ENCODE results near the gene SARNP.

Gene SARNP

DNA sequence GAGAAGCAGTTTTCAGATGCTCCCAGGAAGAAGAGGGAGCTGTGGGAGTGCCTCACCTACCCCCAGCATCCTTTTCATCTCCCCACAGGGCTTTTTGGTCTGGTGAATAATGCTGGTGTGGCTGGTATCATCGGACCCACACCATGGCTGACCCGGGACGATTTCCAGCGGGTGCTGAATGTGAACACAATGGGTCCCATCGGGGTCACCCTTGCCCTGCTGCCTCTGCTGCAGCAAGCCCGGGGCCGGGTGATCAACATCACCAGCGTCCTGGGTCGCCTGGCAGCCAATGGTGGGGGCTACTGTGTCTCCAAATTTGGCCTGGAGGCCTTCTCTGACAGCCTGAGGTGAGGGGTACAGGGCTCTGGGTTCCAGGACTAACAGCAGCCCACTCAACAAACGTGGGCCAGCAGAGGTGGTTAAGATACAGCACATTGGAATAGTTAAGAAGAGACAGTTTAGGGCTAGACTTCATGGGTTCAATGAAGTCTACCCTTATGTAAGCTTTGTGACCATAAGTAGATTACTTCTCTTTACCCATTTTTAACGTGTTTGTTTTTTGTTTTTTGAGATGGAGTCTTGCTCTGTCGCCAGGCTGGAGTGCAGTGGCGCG, 95.8 kb downstream of the SARNP start:
- DNase-seq: no peak

DNA sequence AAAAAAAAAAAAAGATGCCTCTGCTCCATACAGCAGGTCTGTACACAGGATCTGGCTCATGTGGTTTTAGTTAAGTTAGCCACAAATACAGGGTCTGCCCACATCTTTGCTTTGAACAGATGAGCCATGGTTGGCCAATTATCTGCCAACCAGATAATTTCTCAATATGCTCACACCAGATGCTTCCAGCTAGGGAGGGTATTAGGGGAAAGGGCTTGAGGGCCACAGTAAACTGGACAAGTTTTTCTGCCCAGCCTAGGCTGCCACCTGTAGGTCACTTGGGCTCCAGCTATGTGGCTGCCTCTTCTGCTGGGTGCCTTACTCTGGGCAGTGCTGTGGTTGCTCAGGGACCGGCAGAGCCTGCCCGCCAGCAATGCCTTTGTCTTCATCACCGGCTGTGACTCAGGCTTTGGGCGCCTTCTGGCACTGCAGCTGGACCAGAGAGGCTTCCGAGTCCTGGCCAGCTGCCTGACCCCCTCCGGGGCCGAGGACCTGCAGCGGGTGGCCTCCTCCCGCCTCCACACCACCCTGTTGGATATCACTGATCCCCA, 96.6 kb downstream of the SARNP start:
- DNase-seq: peak; percentile 70

DNA sequence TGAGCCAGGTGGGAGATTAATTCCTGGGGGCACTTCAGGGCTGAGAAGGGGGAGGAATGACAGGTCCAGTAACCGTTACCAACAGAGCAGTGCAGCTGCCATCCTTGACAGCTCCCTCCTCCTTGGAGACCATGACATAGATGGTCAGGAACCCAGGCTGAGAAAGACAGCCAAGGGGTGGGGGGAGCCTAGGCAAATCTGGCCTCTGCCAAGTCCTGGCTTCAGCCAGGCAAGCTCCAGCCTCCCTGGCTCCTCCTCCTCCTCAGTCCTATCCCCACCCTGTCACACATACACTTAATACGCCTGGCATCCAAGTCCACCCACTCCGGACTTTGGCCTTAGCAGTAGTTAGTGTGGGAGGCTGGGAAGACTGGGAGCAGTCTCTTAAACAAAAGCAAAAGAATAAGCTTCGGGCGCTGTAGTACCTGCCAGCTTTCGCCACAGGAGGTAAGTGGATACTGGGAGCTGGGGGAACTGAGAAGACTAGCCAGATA, 97.4 kb downstream of the SARNP start, which contains the start of gene RDH5:
Gene RDH5 (plus strand): TSS at position 323 of the 494 bp plus-strand sequence. CDS start 792 bp downstream, outside the sequence.
- DNase-seq: no peak

DNA sequence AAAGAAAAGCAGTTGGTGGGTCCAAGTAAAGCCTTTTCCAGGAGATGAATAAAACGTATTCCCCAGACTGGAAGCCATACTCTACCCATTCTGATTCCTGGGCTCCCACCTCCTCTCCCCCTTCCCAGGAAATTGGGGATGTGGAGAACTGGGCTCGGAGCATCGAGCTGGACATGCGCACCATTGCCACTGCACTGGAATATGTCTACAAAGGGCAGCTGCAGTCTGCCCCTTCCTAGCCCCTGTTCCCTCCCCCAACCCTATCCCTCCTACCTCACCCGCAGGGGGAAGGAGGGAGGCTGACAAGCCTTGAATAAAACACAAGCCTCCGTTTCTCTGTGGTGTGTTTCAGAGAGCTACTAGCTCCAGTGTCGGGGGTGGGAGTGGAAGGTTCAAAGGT, 98.2 kb downstream of the SARNP start:
- no peak for DNase-seq

DNA sequence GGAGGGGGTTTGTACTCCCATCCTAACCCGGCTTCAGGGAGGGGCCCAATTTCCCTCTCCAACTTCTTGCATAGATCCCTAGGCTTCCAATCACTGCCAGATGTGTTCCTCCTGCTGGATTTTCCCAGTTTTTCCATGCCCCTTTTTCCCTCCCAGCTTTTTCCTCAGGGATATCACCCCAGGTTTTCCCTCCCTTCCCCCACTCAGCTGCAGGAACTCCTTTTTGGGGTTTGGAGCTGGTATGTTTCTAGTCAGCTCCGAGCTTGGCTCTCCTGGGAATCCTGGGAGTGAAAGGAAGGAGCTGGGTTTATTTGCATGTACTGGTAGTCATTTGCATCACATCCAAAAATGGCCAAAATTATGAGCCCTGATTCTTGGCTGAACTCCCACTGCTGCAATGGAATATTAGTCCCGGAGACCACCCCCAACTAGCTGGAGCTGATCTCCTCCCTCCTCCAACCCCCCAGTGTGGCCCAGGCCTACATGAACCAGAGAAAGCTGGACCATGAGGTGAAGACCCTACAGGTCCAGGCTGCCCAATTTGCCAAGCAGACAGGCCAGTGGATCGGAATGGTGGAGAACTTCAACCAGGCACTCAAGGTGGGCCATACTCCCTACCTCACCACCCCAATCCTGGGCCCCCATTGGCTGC, 98.8 kb downstream of the SARNP start:
- DNase-seq: no peak

DNA sequence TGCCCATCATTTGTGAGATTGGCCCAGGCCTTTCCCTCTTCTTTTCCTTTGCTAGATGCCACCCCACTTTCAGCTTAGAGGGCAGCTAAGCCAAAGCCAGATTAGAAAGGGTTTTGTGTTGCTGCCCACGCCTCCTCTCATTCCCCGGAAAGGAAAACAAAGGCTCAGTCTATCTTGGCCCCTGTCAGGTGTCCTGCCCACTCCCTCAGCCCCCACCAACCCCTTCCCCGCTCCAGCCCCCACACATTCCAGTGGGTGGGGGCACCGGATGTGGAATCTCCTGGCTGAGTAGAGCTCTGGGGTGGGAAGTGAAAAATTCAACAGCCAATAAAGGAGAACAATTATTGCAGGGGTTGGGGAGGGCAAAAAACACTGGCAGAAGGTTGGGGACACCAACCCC, 99.5 kb downstream of the SARNP start:
- no peak for DNase-seq

DNA sequence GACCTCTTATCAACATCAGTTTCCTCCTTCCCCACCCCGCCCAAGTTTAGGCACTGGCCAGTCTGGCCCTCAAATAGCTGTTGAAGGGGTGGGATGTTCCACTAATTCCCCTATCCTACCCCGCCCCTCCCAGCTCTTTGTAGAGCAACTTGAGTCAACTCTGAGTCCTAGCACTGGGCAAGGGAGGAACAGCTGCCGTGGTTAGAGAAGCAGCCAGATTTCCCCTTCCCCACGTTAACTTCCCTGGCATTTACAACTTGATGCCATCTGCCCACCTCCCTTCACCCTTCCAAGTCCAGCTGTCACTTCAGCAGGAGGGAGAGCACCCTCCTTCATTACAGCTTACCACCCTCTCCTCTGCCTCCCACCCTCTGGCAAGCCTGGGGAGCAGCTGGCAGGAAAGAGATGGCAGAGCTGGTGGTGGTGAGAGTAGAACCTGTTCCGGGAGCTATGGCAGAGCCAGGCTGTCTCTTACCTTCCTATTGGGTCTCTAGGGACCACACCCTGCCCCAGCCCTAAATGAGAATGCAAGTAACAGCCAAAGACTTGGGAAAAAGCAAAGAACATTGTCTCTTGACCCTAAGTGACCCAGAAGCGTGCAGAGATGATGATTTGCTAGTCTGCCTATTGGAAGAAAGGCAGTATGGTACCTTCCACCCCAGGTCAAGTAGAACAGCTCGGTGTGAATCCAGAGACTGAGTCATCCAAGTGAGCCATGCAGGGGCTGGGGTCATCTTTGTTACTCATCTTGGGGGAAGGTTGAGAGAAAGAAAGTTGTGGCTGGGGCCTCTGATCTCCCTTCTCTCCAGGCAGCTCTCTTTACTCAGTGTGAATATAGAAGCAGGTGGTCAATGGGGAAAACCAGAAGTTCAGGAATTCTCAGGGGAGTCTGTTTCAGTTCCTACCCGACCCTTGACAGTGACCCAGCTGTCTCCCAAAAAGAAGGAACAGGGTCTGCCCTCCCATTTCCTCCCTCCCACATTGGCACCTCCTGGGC, 100.2 kb downstream of the SARNP start:
- DNase-seq: no peak

DNA sequence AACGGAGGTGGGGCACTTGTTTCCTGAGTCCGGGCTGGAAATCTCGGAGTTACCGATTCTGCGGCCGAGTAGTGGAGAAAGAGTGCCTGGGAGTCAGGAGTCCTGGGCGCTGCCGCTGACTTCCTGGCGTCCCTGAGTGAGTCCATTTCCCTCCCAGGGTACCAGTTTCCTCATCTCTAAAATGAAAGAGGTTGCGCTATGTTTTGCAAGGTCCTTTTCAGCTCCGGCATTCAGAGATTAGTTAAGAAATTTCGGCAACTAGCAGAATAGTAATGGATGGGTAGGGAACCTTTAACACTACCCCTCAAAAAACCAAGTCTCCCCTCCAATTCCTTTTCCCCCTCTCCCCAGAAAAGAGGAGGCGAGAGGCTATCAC, 101.0 kb downstream of the SARNP start:
- no peak for DNase-seq

DNA sequence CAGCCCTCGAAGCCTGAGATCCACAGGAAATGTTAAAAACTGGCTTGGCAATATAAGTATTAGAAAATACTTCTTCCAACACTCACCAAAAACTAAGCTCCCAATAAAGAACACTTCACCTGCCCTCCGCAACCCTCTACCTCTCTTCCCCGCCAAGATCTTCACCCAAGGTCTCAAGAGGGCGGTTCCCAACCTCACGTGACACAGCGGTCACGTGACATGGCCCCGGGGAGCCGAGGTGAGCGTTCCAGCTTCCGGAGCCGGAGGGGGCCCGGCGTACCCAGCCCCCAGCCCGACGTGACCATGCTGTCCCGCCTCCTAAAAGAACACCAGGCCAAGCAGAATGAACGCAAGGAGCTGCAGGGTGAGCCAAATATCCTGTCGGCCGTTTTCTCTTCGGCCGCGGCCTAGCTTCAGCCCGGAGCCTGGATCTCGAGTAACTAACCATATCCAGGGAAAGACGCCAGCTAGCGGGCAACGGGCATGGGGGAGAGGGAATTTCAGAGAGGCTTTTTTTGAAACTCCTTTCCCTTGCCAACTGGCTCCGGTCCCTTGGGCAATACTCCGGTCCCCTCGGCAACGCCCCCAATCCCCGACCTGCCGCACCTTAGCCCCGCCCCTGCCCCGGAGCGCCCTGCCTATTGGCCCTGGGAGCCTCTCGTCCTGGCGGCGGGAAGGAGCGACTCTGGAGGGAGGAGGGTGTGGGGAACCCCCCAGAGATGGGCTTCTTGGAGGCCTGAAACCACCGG, 101.5 kb downstream of the SARNP start, which contains the start of gene BLOC1S1:
Gene BLOC1S1 (plus strand): TSS at position 214 of the 749 bp plus-strand sequence. CDS start 6 bp downstream, at position 220.
- peak; percentile 91 for DNase-seq

DNA sequence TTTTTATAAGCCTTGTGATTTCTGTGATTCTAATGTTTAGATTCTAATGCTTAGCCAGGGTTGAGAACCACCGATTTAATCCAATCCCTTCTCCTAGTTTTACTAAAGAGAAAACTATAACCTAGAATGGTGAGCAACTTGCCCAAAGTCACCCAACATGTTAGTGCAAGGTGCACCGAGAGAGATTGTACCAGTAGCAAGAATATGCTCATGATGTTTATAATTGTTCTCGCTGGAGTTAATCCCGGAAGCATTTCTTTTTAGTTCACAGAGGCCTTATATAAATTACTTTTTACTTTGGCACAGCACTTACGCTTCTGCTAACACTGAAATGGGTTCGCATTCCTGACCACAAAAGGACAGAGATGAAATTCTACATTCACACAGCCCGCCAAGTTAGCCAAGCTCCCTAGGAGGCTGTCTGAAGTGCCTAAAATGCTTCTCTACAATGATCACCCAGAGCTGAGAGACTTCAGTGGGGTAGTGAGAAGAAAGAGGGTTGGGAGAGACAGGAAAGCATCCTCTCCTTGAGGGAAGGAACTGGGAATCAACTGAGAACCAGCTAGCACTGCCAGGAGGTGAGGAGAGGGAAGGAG, 102.3 kb downstream of the SARNP start:
- DNase-seq: no peak

DNA sequence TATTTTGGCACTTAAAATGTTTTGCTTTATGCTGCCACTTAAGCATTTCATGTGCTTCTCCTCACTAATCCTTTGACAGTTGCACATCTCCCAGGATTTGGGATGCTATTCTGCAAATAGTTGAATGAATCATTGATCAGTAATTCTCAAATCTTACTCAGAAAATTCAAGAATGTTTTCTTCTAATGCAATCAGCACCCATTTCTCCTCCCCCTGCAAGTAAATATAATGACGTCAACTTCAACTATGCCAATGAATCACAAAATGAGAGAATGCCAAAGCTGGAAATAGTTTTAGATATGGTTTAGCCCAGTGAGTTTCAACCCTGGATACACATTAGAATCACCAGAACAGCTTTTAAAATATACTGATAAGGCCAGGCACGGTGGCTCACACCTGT, 103.8 kb downstream of the SARNP start:
- DNase-seq: no peak

DNA sequence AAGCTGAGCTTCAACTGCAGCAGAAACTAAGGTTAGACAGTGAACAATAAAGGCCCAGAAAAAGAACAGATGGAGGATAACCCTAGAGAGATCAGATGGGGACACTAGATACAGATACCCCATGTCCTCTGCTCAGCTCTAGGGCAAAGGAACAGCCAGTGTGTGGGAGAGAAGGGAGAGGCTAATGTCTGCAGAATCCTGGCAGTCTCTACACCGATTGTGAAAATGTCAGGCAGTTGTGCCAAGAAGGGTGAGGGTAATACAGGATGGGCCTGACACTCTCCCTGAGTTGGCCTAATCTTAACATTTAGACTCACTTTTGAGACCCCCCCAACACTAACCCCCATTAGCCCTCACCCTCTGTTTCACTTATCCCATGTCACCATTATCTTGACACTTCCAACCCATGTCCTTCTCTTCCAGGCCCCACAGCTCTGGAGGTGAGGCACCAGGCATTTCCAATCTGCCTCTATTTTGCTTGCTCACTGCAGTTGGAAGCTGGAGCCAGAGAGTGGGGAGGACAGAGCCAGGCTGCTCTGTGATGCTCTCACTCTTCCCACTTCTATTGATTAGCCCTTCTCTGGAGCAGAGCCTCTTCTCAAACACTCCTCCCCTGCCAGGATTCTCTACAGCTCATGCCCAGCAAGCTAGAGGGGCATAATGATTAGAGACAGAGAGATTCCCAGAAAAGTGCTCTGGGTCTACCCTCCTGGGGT, 104.7 kb downstream of the SARNP start:
- DNase-seq: no peak

DNA sequence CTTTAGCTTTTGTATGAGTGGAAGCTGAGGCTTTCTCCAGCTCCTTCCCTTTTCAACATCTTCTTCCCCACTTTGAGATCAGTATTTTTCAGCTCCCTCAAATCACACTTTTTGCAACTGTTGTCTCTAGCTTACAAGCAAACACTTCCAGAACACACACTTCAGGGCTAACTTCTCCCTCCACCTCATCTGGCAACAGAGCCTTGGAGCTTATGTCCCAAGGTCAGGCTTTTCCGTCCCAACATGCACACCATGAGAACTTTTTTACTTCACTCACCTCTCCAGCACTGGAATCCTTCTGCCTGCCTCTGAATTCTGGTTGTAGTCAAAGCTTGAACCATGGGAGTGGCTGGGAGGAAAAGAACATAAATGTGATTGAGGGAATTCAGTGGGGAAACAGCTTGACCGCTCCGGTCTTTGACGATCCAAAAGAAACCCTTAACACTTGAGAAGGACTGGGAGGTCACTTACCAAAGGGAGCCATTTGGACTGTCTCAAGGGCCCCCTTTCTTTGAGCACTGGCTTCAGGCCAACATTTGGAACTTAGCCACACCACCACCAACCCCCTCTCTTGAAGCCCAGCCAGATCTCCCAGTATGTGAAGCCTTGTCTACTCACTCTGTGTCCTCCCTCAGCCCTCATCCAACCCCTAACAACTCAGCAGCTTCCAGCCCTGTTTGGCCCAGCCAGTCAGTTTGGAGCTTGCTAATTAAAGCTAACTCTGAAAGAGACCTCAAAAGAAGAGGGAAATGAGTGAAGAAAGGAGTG, 105.6 kb downstream of the SARNP start:
- DNase-seq: no peak

DNA sequence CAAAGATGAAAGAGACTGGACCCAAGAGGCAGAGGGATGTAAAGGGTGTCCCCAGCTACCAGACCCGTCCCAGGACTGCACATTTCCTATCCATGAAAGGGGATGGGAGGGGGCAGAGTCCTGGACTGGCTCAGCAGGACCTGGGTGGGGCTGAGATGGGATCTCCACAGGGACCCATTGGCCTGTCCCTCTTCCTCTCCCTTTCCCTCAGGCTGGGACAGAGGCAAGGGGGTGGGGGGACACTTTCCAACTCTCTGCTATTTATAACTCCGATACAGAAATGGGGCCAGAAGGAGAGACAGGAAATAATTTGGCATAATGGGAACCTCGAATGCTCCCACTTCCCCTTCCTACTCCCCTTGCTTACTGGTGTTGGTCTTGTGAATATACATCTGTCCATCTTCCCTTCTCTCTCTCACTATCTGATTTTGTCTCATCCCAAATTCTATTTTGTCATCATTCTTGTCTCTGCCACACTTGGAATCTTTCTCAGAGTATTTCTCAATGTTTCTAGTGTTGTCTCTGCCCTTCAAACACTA, 108.8 kb downstream of the SARNP start:
- no peak for DNase-seq

DNA sequence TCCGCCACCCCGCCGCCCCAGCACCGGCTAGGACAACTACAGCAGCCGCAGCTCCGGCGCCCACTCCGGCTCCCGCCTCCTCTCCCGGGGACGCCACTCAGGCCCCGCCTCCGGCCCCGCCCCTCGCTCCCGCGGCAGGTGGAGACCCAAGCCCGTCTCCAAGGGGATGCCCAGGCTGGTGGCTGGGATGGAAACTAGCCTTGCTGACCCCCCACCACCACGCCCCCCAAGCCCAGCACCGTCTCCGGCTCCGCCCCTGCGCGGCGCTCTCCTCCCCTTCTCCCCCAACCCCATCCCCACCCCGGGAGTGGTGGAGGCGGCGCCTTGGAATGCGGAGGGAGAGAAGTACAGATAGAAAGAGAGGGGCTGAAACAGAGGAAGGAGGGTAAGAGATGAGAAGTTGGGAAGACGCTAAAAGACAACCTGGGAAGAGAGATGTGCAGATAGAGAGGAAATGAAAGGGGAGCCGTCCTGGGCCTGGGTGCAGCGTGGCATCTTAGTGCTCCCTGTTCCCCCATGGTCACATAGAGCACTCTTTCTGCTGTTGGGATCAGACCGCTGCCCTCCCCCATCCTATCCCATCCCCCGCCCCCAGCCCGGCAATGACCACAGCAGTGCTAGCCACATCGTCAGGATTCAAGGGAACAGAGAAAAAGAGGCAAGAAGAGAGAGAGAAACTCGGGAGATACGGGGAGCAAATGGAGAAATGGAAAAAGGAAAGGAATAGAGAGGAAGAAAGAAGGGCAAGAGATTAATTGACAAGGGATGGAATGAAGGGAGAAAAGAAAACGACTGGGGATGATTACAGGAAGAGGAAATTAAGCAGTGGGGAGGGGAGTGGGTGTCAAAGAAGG, 109.5 kb downstream of the SARNP start, which contains the start of gene ITGA7:
Gene ITGA7 (minus strand): TSS at position 64 of the 854 bp plus-strand sequence. CDS start 222 bp downstream, outside the sequence.
- peak; percentile 79 for DNase-seq

Data from 8988T (cell line).